GM18498 (cell line): ENCODE results near the gene DUSP18.
A peak's percentile ranks its signal among the peaks of the same experiment; 100 is the strongest.
"Not testable (repeated sequence)": the region's sequence is repeated elsewhere in the genome, so short reads cannot be mapped to it uniquely, and the experiment has no call there.

Experiments used
- ATAC-seq: cut with Tn5 transposase; IDR thresholded peaks from one replicate; pipeline ENCODE4 v1.9.1; 2021; ENCODE audit warnings: mild to moderate bottlenecking, moderate library complexity; ENCODE audit not compliant: unreplicated experiment

The DUSP18 gene

DNA sequence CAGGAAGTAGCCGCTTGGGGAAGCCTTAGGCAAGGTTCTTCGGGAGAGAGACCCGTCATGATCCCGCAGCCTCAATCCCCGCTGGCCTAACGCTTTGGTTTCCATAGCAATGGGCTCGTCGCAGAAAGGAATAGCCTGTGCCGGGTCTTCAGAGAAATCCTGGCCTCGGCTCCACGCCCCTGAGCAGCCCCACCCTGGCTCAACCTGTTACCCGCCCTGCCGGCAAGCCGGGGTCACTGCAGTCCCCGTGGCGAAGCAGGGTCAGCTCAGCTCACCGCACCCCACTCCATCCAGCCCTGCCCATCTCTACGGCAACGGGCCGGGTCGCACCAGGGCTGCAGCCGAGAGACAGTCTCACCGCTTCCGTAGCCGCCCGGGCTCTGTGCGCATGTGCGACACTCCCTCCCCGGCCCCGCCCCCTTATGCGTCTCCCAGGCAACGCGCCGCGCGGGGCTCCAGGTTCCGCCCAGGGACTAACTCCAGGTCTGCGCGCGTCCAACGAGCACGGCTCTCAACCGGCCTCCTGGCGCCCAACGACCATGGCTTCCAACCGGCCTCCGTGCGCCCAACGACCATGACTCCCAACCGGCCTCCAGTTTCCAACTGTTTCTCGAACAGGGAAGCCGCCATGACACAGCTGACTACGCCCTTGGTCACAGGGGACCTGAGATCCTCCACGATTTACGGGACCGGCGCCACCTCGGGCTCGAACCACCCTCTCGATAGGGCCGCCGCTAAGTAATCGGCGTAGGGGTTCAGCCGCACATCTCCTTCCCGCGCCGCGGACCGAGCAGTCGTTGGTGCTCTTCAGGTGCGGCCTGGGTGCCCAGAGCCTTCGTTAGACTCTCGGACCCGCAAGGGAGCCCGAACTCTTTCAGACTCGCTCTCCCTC, at the start of gene DUSP18:
TSS of gene DUSP18 (minus strand) at position 382 of the 892 bp plus-strand sequence. CDS start 3,872 bp downstream, outside the sequence.
- peak; percentile 86 for ATAC-seq

DNA sequence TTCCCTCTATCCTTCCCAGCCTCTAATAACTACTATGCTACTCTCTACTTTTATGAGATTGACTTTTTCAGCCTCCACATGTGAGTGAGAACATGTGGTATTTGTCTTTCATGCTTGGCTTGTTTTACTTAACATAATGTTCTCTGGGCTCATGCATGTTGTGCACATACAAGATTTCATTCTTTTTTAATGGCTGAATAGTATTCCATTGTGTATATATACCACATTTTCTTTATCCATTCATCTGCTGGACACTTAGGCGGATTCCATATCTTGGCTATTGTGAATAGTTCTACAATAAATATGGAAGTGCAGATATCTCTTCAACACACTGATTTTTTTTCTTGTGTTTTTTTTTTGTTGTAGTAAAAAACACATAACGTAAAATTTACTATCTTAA, 46.4 kb upstream of the DUSP18 start:
- ATAC-seq, result no peak

DNA sequence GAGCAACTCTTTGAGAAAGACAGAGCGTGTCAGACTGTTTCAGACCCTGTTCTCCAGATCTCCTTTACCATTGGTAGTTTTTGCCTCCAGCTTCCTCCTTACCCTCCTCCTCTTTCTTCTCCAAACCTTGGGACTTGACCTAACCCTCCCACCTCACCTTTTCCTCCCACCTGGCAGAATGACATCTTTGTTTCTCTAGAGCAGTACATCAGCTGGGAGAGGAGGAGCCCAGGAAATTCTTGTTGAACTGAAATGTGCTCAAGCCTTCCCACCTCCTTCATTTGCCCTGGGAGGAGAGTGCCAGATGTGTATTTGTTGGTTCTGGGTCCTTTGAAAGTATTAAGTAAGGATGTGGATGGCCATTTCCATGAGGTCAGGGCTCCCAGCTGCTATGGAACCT, 44.4 kb upstream of the DUSP18 start:
- no peak for ATAC-seq

DNA sequence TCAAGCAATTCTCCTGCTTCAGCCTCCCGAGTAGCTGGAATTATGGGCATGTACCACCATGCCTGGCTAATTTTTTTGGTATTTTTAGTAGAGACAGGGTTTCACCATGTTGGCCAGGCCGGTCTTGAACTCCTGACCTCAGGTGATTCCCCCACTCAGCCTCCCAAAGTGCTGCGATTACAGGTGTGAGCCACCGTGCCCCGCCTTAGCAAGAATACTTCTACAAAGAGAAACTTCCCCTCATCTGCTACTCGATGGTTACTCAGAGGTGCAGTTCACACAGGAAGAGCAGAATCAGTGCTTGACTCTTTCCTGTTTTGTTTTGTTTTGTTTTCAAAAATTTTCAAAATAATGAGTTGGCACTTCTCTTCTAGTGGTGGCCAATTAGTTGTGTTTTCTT, 42.3 kb upstream of the DUSP18 start:
- not testable (repeated sequence) for ATAC-seq

DNA sequence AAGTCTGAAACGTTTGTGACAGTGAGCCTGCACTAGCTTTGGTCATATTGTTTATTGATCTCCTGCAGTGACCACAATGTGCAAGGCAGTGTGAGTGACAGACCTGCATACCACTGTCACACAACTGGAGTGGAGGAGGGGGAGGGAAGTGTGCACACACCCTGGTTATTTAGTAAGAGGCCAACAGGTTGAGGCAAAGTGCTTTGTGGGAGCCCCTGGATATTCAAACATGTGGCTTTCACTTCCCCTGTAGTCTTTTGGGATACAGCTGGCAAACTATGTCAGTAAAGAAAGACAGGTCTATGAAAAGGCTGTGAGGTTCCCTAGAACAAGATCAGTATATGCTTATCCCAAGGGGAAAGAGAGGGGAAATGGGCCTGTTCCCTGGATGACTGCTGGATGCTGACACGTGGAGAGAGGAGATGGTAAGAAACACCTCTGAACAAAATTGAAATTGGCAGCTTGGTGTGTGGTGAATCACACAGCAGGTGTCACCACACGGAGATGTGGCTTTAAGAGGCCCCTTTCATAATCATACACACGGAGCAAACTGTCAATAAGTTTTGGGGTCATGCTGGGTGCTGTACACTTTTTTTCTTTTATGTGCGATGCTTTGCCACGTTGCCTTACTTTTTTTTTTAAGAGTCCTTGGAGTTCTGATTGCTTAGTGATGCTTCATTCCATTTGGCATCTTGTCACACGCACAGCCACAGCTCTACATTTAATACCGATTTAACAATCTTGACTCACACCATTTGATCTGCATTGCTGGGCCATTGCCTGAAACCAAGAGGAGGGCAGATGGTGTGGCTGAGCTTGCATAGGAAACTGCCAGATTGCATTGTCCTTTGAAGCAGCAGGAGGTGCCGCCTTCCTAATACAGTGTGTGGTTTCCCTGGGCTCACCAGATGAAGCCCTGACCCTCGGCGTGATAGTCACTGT, 38.3 kb upstream of the DUSP18 start:
- ATAC-seq, result peak; percentile 75

DNA sequence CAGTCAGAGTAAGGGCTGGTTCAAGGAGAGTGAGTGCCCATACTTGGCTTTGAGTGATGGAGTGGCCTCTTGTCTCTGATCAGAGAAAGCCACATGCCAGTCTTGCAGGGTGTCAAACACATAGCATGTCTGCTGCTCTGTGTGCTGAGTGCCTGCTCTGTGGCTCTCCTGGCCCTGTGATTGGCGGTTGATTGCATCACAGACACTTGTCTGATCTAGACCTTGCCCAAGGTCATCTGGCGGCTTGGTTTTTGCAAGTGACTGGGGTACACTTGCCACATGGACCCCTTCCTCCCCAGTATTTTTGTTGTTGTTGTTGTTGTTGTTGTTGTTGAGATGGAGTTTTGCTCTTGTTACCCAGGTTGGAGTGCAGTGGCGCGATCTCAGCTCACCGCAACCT, 37.3 kb upstream of the DUSP18 start:
- ATAC-seq, result no peak

DNA sequence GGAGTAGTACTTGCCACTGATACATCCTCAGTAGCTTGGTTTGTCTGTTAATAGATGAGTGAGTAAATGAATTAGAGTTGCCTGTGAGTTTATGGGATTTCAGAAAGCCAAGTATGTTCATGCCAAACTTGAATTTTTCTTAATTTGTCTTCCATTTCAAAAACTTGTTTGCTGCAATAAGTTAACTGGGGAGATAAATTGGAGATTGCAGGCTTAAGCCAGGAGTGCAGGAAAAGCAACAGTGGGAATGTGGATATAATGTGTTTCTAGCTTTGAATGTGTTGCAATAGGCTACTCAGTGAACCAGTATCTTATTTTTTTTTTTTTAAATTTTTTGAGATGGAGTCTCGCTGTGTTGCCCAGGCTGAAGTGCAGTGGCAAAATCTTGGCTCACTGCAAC, 35.2 kb upstream of the DUSP18 start:
- ATAC-seq, result no peak

DNA sequence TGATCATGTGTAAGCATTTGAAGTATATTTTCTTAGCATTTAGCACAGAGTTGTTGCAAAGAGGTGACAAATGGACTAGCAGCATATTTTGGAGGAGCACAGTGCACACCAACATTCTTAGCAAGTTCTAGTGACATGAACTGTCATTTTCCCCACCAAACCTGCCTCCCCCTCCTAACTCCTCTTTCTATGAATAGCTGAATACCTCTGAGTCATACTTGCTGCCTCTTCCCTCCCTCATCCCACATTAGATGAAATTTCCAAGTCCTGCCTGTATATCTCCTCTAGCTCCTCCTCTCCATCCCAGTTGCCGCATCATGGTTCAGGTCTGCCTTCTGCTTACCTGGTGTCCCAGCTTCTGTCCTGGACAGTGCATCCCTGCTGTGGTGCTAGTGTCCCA, 34.2 kb upstream of the DUSP18 start:
- ATAC-seq, result no peak

DNA sequence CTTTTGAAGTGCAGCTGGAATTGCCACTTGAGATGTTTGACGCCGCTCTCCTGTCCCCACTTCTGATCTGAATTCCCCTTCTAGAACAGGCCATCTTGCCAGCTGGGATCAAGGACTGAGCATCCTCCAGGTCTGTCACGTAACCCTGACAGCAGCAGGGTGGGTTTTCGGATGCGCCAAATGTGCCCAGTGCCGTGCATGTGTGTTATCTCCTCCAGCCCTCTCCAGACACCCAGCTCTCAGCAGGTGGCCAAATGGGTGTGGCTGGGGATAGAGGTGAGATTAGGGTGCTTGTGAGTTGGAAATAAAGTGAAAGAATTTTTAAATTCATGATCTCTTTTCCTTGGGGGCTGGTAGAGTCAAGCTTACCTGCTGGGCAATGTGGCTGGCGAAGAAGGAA, 30.3 kb upstream of the DUSP18 start:
- no peak for ATAC-seq

DNA sequence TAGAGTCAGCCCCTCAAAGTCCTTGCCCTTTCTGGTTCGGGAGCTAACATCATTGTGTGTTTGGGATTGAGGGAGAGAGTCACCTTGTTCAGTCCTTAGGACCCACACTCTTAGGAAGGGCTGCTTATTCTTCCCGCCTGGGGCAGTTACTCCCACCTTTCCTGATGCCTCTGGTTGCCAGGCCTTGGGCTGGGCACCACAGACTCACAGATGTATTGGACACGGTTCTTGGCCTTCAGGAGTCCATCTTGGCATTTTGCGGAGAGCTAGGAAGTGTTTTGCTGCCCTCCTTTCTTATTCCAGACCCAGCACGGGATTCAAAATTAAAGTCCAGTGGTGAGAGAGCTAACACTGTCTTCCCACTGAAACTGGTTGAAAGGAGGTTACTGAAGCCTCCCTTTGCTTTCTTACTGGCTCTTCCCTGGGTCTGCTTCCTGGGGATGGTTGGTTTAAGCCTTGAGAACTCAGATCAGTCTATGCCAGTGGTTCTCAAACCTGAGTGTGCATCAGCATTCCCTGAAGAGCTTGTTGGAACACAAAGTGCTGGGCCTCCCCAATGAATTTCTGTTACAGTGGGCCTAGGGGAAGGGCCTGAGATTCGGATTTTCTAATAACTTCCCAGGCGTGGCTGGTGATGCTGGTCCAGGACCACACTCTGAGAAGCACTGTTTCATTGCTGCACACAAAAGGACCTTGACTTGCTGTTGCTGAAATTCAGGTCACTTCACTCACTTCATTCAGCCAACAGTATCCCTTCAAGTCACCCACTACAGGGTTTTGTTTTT, 28.4 kb upstream of the DUSP18 start:
- ATAC-seq, result no peak

DNA sequence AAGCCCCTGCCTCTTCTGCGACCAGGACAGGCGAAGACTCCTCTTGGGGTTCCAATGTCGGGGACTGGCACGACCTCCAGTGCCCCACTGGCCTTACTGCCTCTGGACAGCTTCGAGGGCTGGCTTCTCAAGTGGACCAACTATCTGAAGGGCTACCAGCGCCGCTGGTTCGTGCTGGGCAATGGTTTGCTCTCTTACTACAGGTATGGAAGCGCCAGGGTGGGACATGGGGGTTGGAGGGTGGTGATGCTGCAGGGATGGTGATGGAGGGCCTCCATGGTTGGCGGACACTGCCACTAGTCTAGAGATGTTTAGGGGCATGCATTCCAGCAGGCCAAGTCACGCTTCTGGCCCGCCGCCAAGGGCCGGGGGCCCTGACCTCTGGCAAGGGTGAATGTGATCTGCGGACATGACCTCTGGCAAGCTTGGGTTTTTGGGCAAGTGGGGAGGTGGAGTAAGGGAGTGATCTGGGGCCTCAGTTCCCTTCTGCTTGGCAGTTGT, 27.7 kb upstream of the DUSP18 start:
- no peak for ATAC-seq

DNA sequence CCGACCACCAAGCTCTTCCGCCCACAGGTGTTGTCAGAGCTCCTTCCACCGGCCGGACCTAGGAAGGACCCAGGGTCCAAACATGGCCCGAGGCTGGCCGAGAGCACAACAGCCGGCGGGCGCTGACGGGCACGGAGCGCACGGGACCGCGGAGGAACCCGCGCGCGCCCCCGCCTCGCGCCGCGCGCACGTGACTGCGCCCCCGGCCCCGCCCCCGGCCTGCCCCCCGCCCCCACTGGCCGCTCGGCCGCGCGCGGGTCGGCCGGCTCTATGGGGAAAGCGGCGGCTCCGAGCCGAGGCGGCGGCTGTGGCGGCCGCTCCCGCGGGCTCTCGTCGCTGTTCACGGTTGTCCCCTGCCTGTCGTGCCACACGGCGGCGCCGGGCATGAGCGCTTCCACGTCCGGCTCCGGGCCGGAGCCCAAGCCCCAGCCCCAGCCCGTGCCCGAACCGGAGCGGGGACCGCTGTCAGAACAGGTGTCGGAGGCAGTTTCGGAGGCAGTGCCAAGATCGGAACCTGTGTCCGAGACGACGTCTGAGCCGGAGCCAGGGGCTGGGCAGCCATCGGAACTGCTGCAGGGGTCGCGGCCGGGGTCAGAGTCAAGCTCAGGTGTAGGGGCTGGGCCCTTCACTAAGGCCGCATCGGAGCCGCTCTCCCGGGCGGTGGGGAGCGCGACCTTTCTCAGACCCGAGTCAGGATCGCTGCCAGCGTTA, 27.1 kb upstream of the DUSP18 start, which contains the start of gene OSBP2:
TSS of gene OSBP2 (plus strand) at position 235 of the 711 bp plus-strand sequence. CDS start at position 271, 36 bp downstream.
- no peak for ATAC-seq

DNA sequence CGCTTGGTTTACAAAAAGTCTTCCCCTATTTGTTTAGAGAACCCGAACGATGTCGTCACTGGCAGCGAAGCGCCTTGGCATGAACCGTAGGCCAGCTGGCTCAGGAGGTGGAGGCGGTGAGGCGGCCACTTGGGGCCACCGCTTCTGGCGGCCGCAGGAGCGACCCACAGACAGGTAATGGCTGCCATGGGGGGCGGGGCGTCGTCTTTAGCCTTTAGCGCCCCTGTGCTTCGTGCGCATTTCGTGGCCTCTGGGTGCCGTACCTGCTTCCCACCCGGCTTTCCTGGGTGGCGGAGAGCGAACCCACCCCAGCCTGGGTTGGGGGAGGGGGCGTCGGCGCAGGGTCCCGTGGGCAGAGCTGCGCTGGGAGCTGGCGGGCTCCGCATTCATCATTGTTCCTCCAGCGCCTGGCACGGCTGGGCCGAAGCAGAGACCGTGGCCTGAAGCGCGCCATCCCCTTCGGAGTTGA, 26.5 kb upstream of the DUSP18 start:
- ATAC-seq, result no peak

DNA sequence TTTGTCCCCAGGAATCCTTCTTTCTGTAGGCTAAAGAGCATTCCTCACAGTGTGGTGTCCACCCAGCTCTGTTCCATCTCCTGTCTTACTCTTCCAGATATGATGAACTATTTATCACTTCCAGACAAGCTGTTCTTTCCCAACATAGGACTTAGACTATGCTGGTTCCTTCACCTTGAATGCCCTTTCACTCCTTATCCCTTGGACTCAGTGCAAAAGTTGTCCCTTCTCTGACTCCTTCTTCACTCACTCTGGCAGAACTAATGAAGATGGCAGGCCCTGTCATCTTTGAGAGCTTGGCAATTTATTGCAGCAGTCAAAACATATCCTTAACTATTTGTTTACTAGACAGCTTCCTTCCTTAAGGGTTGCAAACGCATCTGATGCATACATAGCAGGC, 23.5 kb upstream of the DUSP18 start:
- ATAC-seq, result no peak

DNA sequence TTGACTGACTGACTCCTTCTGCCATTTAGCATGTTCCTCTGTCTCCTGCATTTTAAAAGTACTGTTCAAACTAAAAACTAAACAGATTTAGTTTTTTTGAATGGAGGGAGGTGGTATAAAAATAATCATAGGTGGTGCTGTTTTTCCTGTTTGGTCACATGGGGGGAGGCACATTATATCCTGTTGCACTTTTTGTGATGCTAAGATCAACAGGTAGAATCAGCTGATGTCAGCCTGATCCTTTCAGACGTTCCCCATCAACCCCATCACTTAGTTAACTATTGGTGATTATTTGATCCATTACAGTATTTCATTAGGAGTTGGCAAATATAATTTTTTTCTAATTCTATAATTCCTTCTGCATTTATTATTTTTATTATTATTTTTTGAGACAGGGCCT, 21.9 kb upstream of the DUSP18 start:
- no peak for ATAC-seq

DNA sequence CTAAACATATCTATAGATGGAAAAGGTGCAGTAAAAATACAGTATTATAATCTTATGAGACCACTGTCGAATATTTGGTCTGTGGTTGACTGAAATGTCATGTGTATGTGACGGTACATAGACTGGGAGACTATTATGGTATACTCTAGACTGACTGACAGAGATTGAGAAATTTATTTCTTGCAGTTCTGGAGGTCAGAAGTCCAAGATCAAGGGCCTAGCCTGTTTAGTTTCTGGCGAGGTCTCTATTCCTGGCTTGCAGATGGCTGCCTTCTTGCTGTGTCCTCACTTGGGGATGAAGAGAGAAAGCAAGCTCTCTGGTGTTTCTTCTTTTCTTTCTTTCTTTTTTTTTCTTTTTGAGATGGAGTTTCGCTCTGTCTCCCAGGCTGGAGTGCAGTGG, 19.7 kb upstream of the DUSP18 start:
- ATAC-seq, result no peak

DNA sequence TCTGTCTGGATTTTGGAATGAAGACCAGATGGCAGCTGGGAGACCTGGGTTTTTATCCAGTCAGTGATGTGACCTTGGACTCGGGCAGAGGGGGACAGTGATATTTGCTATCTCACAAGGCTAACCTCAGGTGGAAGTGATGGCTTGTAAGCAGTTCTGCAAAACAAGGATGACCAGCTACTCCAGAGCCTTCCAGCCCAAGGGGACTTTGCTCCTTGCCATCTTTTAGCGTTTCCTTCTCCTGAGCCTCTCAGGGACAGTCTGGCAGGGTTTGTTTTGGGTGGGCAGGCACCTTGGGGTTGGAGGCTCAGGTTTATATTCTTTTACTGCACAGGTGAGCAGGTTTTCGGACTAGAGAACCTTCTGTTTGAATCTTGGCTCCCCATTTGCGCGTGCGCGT, 17.5 kb upstream of the DUSP18 start:
- ATAC-seq, result no peak

DNA sequence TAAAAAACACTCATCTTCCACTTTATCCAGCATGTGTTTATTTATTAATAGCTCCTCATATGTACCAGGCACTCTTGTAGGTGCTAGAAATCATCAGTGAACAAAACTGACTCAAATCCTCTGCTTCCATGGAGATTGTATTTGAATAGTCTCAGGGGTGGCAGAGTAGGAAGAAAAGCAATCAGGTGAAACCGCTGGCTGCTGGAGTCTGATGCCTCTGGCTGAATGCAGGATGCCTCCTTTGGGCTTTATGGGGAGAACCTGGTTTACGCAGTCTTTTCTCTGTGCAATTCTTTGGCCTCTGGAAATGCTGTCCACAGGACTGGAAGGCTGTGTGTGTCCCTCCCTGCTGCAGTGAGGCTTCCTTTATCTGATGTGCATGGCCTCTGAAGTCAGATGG, 14.2 kb upstream of the DUSP18 start:
- ATAC-seq, result no peak

DNA sequence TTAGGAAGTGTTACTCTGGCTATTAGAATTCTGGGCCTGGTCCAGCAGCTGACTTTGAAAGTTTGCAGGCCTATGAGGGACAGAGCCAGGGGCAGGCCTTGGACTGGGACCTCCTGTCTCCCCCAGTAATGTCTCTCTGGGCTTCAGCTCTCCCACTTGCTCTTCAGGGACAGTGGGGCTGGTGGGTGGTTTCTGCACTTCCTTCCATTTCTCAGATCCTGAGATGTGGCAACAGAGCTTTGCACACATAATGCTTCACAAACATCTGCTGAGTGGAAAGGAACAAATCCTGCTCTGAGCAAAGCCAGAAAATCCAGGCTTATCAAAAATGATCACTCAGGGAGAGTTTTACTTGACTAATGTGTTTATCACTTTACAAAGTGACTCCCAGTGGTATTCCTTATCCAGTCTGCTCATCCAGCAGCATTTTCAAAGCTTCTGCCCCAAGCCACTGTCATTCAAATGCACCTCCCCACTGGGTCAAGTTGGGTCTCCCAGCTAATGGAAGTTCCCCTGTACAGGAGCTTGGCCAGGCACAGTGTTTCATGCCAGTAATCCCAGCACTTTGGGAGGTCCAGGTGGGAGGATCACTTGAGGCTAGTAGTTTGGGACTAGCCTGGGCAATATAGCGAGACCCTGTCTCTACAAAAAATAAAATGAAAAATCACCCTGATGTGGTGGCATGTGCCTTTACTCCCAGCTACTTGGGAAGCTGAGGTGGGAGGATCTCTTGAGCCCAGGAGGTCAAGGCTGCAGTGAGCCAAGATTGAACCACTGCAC, 13.5 kb upstream of the DUSP18 start:
- no peak for ATAC-seq
